ENCODE results near the gene PPP3CB.

GRCh38 chr10:73537288-73537687 lies 41.5 kb upstream of the PPP3CB start:
- TF ChIP-seq CTCF (IDR thresholded peaks at IDR 0.05) (no peak), POLR2A (IDR thresholded peaks at IDR 0.05) (no peak)
